Stimulated activated CD8-positive, alpha-beta memory T cell treated with anti-CD3 and anti-CD28 coated beads, Interleukin-15, amount 100 ng/mL, for 24 hours (primary cell): ENCODE results near the gene NOL4L.
"Not testable (repeated sequence)": the region's sequence is repeated elsewhere in the genome, so short reads cannot be mapped to it uniquely, and the experiment has no call there.

Experiments
- DNase-seq: peaks from one replicate; pipeline ENCODE4 v3.0.0-alpha.2; 2020; ENCODE audit warnings: low read depth

Gene NOL4L

GRCh38 chr20:32507998-32508774 lies 76.9 kb downstream of the NOL4L start:
- no peak for DNase-seq

- DNase-seq = no peak
These were observed 78.4 kb downstream of the NOL4L start for GRCh38 chr20:32506721-32507120.

DNA sequence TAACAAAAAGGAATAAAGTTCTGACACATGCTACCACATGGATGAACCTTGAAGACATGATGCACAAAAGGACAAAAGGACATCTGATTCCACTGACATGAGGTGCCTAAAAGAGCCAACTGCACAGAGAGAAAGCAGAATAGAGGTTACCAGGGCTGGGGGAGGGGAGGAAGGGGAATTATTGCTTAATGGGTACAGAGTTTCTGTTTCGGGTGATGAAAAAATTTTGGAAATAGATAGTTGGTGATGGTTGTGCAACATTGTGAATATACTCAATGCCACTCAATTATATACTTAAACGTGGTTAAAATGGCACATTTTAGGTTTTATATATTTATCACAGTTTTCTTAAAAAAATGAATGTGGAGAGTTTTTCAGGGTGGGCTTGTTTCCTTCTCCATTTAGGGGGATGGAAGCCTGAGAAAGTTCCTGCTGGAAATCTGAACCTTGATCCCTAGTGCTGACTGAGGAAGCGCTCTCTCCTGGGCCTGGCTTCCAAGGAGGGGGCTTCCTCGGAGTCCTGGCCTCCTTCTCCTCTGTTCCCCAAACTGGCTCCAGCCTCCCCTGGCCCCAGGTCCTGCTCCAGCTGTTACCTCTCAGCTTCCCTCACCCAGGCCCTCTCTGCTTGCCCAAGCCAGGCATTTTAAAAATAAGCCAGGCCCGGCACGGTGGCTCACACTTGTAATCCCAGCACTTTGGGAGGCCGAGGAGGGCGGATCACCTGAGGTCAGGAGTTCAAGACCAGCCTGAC lies 79.2 kb downstream of the NOL4L start:
- no peak for DNase-seq

GRCh38 chr20:32501709-32502108 lies 83.4 kb downstream of the NOL4L start:
- DNase-seq = no peak

- no peak for DNase-seq
These were observed 87.4 kb downstream of the NOL4L start for GRCh38 chr20:32497589-32498224.

DNA sequence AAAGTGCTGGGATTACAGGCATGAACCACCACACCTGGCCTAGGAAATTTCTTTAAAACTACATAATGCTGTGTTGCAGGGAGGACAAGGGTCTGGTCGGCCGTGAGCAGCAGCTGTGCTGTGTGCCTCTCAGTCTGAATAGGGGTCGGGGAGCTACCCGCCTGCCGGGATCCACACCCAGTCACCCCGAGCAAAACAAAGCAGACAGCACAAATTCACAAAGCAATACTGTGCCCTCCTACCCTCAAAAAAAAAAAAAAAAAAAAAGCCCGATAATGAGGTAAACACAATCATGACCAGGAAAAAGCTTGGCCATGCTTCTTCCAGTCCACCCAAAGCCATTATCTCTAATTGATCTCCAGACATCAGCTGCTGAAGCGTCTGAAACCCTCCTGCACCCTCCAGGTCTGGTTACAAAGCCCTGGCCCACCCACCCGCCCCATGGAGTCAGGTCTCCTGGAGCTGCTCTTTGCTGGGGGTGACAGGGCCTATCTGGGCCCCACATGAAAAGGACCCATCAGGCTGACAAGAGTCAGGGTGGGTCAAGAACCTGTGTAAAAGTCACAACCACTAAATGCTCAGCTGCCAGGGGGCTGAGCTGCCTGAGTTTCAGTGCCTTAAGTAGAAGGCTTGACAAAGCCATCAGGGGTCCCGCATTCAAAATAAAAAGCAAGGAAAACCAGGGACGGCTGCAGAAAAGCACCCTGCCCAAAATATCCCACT lies 88.2 kb downstream of the NOL4L start:
- DNase-seq = no peak

DNA sequence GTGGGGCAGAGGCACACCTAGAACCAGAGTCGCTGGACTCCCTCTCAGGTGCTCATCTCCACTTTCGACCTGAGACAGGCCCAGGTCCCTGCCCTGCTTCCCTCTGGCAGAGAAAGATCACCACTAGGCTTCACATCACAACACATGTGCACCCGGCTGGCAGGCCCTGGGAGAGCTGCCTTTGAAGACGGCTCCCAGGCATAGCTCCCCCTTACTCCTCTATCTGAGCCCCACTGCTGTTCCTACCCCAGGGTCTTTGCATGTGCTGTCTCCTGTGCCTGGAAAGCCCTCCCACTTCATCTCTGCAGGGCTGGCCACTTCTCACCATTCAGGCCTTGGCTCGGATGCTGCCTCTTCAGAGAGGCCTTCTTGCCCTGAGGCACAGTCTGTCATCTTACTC lies 89.2 kb downstream of the NOL4L start:
- DNase-seq = no peak

- DNase-seq = no peak
These were observed 89.9 kb downstream of the NOL4L start for GRCh38 chr20:32495217-32495565.

- DNase-seq = no peak
These were observed 90.5 kb downstream of the NOL4L start for GRCh38 chr20:32494483-32495216.

- no peak for DNase-seq
These were observed 91.8 kb downstream of the NOL4L start for GRCh38 chr20:32493356-32493755.

DNA sequence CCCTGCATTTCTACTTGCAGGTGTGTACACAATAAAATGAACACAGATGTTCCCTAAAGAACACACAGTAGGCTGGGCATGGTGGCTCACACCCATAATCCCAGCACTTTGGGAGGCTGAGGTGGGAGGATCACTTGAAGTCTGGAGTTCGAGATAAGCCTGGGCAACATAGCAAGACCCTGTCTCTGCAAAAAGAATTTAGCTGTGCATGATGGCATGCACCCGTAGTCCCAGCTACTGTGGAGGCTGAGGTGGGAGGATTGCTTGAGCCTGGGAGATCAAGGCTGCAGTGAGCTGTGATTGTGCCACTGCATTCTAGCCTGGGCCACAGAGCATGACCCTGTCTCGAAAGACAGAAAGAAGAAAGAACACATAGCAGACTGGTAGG lies 93.4 kb downstream of the NOL4L start:
- DNase-seq = not testable (repeated sequence)

GRCh38 chr20:32490942-32491763 lies 94.0 kb downstream of the NOL4L start:
- no peak for DNase-seq

- no peak for DNase-seq
These were observed 96.9 kb downstream of the NOL4L start for GRCh38 chr20:32488066-32488838.

GRCh38 chr20:32487381-32487780 lies 97.8 kb downstream of the NOL4L start:
- no peak for DNase-seq

GRCh38 chr20:32485770-32486478 lies 99.2 kb downstream of the NOL4L start:
- no peak for DNase-seq

DNA sequence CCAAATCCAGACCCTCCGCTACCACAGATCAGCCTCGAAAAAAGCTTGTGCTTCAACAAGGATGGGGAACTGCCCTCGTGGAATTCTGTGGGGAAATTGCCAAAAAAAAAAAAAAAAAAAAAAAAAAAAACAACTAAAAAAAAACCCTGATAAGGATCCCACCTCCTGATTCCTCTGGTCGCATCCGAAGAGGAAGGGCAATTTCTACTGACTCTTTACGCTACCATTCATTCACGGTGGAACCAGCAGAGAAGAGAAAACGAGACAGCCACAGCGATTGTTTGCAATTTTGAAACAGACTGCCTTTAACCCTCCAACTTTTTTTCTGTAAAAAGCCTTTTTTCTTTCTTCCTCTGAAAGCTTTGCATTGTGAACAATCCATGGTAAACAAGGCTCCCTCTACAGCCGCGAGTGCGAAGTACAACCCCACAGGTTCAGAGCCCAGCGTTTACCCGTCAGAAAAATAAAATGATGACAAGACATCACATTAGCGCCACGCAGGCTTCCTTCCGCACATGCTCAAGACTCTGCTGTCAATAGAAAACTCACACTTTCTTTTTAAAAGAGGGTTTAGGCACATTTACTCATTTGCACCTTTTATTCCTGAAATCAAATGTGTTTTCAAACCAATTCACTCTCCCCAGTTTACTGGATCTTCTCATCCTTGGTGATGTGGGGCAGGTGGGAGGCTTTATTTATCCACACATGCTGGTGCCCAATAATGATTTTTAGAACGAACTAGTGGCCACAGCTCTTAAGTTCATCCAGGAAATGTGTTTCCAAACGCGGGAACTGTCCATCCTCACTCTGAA lies 100.0 kb downstream of the NOL4L start:
- no peak for DNase-seq

DNA sequence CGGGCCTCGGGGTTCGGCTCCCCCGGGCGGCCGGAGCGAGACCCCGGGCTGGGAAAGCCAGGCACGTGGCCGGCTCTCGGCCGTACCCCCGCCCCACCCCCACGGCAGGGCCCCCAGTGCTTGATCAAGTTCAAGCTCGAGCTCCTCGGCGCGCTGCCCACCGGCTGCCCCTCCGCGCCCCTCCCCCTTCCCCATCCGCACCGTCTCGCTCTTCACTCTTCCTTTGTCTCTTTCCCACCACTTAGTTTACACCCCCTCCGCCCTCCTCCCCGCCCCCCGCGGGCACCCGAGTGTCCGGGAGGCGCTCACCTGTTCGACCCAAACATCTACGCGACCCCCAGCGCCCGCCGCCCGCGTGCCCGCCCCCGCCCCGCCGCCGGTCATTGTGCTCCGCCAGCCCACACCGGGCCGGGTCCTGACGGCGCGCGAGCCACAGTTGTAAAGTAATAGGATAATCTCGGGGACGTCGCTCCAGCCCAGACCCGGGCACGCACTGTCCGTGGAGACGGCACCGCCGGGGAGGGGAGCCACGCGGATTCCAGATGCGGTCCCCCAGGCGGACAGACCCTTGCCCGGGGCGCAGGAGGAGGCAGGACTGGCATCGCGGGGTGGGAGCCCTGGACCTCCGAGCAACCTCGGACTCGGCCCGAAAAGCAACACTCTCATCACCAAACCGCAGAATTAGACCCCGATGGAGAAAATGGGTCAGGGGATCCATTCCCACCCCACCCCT lies 100.7 kb downstream of the NOL4L start:
- no peak for DNase-seq
